Sigmoid colon (tissue), 7 donors: ENCODE results near the gene PNPLA1. TPM values are rescaled to one million over a fixed set of nuclear protein-coding genes. Genes with fewer than 3 reads are reported as not detected.

Source experiments
- DNase-seq: peaks from one replicate; pipeline ENCODE4 v3.0.0-alpha.2; 2019
- H3K27ac ChIP-seq, 4 donors: fragments of 200-600 bp; sonication (generic); one replicate each; pipeline ENCODE4 v1.5.1; 2016 to 2019; ENCODE audit warnings: mild to moderate bottlenecking in 1 of 4
- H3K27me3 ChIP-seq, 3 donors: fragments of 200-600 bp; sonication (generic); one replicate each; pipeline ENCODE4 v1.5.1; 2019; ENCODE audit warnings: mild to moderate bottlenecking in 1 of 3
- H3K36me3 ChIP-seq, 4 donors: fragments of 200-600 bp; sonication (generic); one replicate each; pipeline ENCODE4 v1.5.1; 2016 to 2019
- H3K4me1 ChIP-seq, 4 donors: fragments of 200-600 bp; sonication (generic); one replicate each; pipeline ENCODE4 v1.5.1; 2017 to 2019
- H3K4me3 ChIP-seq, 4 donors: fragments of 200-600 bp; sonication (generic); one replicate each; pipeline ENCODE4 v1.5.1; 2017 to 2019; ENCODE audit warnings: mild to moderate bottlenecking in 2 of 4, moderate library complexity in 1 of 4
- H3K9me3 ChIP-seq, 4 donors: fragments of 200-600 bp in 3 of 4; sonication (generic) in 3 of 4; one replicate each; pipeline versions ENCODE4 v1.5.1 to v1.6.1; 2013 to 2019
- CTCF ChIP-seq, 4 experiments: fragments of 450-650 bp in 3 of 4; fragments of 200-600 bp in 1 of 4; IDR thresholded peaks; one replicate each; pipeline ENCODE4 v1.5.1; 2016 to 2019; ENCODE audit warnings: antibody characterized with exemption in 4 of 4, mild to moderate bottlenecking in 3 of 4, moderate library complexity in 2 of 4
- EP300 ChIP-seq, 4 donors: sonication (generic); formaldehyde crosslinking; IDR thresholded peaks; one replicate each; pipeline ENCODE4 v1.6.1; 2017; ENCODE audit warnings: antibody characterized with exemption in 4 of 4
- POLR2A ChIP-seq, 2 donors: fragments of 450-650 bp; IDR thresholded peaks; one replicate each; pipeline ENCODE4 v1.6.1; 2016; ENCODE audit warnings: antibody characterized with exemption in 2 of 2, mild to moderate bottlenecking in 2 of 2, moderate library complexity in 2 of 2
- POLR2AphosphoS5 ChIP-seq, 4 donors: sonication (generic); formaldehyde crosslinking; IDR thresholded peaks; one replicate each; pipeline ENCODE4 v1.6.1; 2017; ENCODE audit warnings: antibody characterized with exemption in 4 of 4
- WGBS, 2 donors: extraction: QIAGEN DNeasy Blood & Tissue Kit; methylation state at CpG; one replicate each; pipeline ENCODE4 v1.1.7; 2013; 5-methylcytosine and 5-hydroxymethylcytosine counted together
- intact Hi-C: fragments of 100-400 bp; cut with DNase I; formaldehyde crosslinking; loops from one replicate; pipeline ENCODE4 v1.15.1; 2023
- polyA plus RNA-seq, 3 donors: library from polyadenylated mRNA; stranded (reverse); fragments of 200-250 nt; gene quantifications; one replicate each; pipeline ENCODE4 v1.2.3, GENCODE V29; 2013
- total RNA-seq, 4 donors: library from RNA; depleted of rRNA; stranded (reverse); fragments of >200 nt; gene quantifications; one replicate each; pipeline ENCODE4 v1.1.0, GENCODE V29; 2016
- donor health status: healthy with polysubstance abuse.
- donor health status: Bipolar disorder and iron deficiency.
- donor health status: healthy.

Gene PNPLA1
- total and polyA plus RNA-seq, 7 donors: 0.20 to 0.46 TPM; not detected in 5

- WGBS, 2 donors: 75 to 89% methylated on average over 4 of the region's 4 CpGs
- TF ChIP-seq POLR2A (IDR thresholded peaks at IDR 0.05): no peak
- no peak for TF ChIP-seq CTCF (IDR thresholded peaks at IDR 0.05)
- TF ChIP-seq EP300 (IDR thresholded peaks at IDR 0.05): no peak
- no peak for TF ChIP-seq POLR2AphosphoS5 (IDR thresholded peaks at IDR 0.05)
- Histone ChIP-seq H3K27ac (no peak overlapping the region), H3K4me3 (no peak overlapping the region), H3K27me3 (no peaks in the 10 kb centered on the region), H3K9me3 (no peaks in the 10 kb centered on the region), H3K36me3 (no peaks in the 10 kb centered on the region), H3K4me1 (peaks cover 0 to 16% (median 2%) of the 10 kb centered on the region in 4 donors)
- intact Hi-C loops: no loop called here
- DNase-seq: no peak
These were observed 77.8 kb downstream of the PNPLA1 start for GRCh38 chr6:36347621-36348020.

GRCh38 chr6:36349240-36349639 is 79.4 kb downstream of the PNPLA1 start:
- Histone ChIP-seq H3K9me3 (no peaks in the 10 kb centered on the region), H3K4me1 (peaks cover 0 to 16% (median 2%) of the 10 kb centered on the region in 4 donors), H3K27ac (no peak overlapping the region), H3K4me3 (no peak overlapping the region), H3K36me3 (no peaks in the 10 kb centered on the region), H3K27me3 (no peaks in the 10 kb centered on the region)
- intact Hi-C loops: no loop called here
- TF ChIP-seq CTCF (IDR thresholded peaks at IDR 0.05): no peak
- no peak for TF ChIP-seq POLR2A (IDR thresholded peaks at IDR 0.05)
- no peak for TF ChIP-seq EP300 (IDR thresholded peaks at IDR 0.05)
- TF ChIP-seq POLR2AphosphoS5 (IDR thresholded peaks at IDR 0.05): no peak
- no peak for DNase-seq
- WGBS, 2 donors: 20 to 46% methylated on average over 6 of the region's 6 CpGs

- Histone ChIP-seq H3K27me3 (no peaks in the 10 kb centered on the region), H3K9me3 (no peaks in the 10 kb centered on the region), H3K27ac (no peak overlapping the region), H3K4me1 (peaks cover 0 to 16% (median 2%) of the 10 kb centered on the region in 4 donors), H3K36me3 (no peaks in the 10 kb centered on the region), H3K4me3 (no peak overlapping the region)
- WGBS, 2 donors: 68 to 87% methylated on average over 4 of the region's 4 CpGs
- no peak for TF ChIP-seq EP300 (IDR thresholded peaks at IDR 0.05)
- peak in 1 of 4 donors; percentile 40 for TF ChIP-seq POLR2AphosphoS5 (IDR thresholded peaks at IDR 0.05)
- DNase-seq: no peak
- intact Hi-C loops: no loop called here
These were observed 80.2 kb downstream of the PNPLA1 start for GRCh38 chr6:36350082-36350481.

- TF ChIP-seq EP300 (IDR thresholded peaks at IDR 0.05) (no peak), CTCF (IDR thresholded peaks at IDR 0.05) (no peak), POLR2AphosphoS5 (IDR thresholded peaks at IDR 0.05) (peak in 1 of 4 donors; percentile 46)
- WGBS, 2 donors: 71 to 77% methylated on average over 15 of the region's 15 CpGs
- Histone ChIP-seq H3K9me3 (no peaks in the 10 kb centered on the region), H3K27me3 (no peaks in the 10 kb centered on the region), H3K4me3 (no peak overlapping the region), H3K36me3 (no peaks in the 10 kb centered on the region), H3K27ac (no peak overlapping the region), H3K4me1 (peaks cover 0 to 11% (median 2%) of the 10 kb centered on the region in 4 donors)
- no peak for DNase-seq
- intact Hi-C loops: no loop called here
These were observed 81.1 kb downstream of the PNPLA1 start for GRCh38 chr6:36350681-36351571.

- no peak overlapping the region for H3K27ac ChIP-seq
These were observed 82.8 kb downstream of the PNPLA1 start for GRCh38 chr6:36352477-36353157.

More at GRCh38 chr6:36352477-36353157, 82.8 kb downstream of the PNPLA1 start:
- WGBS, 2 donors: 90 to 91% methylated on average over 8 of the region's 8 CpGs
- intact Hi-C loops: no loop called here
- H3K4me1 ChIP-seq: peaks cover 0 to 7% (median 2%) of the 10 kb centered on the region in 4 donors
- H3K36me3 ChIP-seq: no peaks in the 10 kb centered on the region
- H3K4me3 ChIP-seq: no peak overlapping the region
- H3K27me3 ChIP-seq: no peaks in the 10 kb centered on the region
- H3K9me3 ChIP-seq: no peaks in the 10 kb centered on the region
- no peak for DNase-seq
- no peak for TF ChIP-seq POLR2AphosphoS5 (IDR thresholded peaks at IDR 0.05)
- TF ChIP-seq POLR2A (IDR thresholded peaks at IDR 0.05): no peak
- TF ChIP-seq CTCF (IDR thresholded peaks at IDR 0.05): no peak
- no peak for TF ChIP-seq EP300 (IDR thresholded peaks at IDR 0.05)
